PC-3 (cell line): ENCODE data around the gene ATP13A4. TPM values are rescaled to one million over a fixed set of nuclear protein-coding genes. Genes with fewer than 3 reads are reported as not detected.

Experiments used
- ATAC-seq: fragments of 200-7000 bp; cut with Tn5 transposase; 2 replicates; pipeline ENCODE4 v1.9.1; 2020; ENCODE audit warnings: mild to moderate bottlenecking, moderate library complexity
- BruUV-seq: library from RNA; stranded (reverse); fragments of 400-500 nt; replicated peaks from 2 replicates; lab custom pipeline; 2021; lab: Mats Ljungman, UMichigan
- CTCF ChIA-PET: fragments of 300-600 bp; sonication (Branson Sonifier 250); formaldehyde crosslinking; loops from one replicate; lab custom pipeline; 2022; ENCODE audit warnings: antibody characterized with exemption; lab: Charles Lee
- POLR2A ChIA-PET: fragments of 300-600 bp; sonication (Branson Sonifier 250); formaldehyde crosslinking; loops from one replicate; lab custom pipeline; 2022; ENCODE audit warnings: antibody characterized with exemption; ENCODE audit not compliant: unreplicated experiment; lab: Charles Lee
- DNase-seq: peaks from one replicate; pipeline ENCODE4 v3.0.0-alpha.2; 2015
- H2AFZ ChIP-seq: fragments of 300-600 bp; sonication (generic); 2 replicates; pipeline ENCODE4 v1.6.0; 2016; ENCODE audit warnings: antibody characterized with exemption, low read length
- H3F3A ChIP-seq: fragments of 300-600 bp; sonication (generic); one replicate; pipeline ENCODE4 v1.6.0; 2017; ENCODE audit warnings: antibody characterized with exemption, low read length, control low read depth, mild to moderate bottlenecking; ENCODE audit not compliant: unreplicated experiment
- H3K27ac ChIP-seq: fragments of 300-600 bp; sonication (generic); 2 replicates; pipeline ENCODE4 v1.5.1; 2016; ENCODE audit warnings: mild to moderate bottlenecking, low read length
- H3K27me3 ChIP-seq: fragments of 300-600 bp; sonication (generic); 2 replicates; pipeline ENCODE4 v1.6.1; 2016; ENCODE audit warnings: low read length, mixed read lengths
- H3K36me3 ChIP-seq: fragments of 300-600 bp; sonication (generic); 2 replicates; pipeline ENCODE4 v1.6.1; 2016; ENCODE audit warnings: low read depth, mixed run types, low read length, mixed read lengths
- H3K4me1 ChIP-seq: fragments of 300-600 bp; sonication (generic); 2 replicates; pipeline ENCODE4 v1.5.1; 2016; ENCODE audit warnings: low read length; ENCODE audit not compliant: insufficient read depth
- H3K4me2 ChIP-seq: fragments of 300-600 bp; sonication (generic); 2 replicates; pipeline ENCODE4 v1.6.0; 2016; ENCODE audit warnings: low read length
- H3K4me3 ChIP-seq: fragments of 300-600 bp; sonication (generic); 2 replicates; pipeline ENCODE4 v1.5.1; 2016; ENCODE audit warnings: mild to moderate bottlenecking, low read length, mixed read lengths
- H3K79me2 ChIP-seq: fragments of 300-600 bp; sonication (generic); 2 replicates; pipeline ENCODE4 v1.6.1; 2017; ENCODE audit warnings: low read length, mixed read lengths
- H3K9ac ChIP-seq: fragments of 300-600 bp; sonication (generic); 2 replicates; pipeline ENCODE4 v1.6.0; 2016; ENCODE audit warnings: mild to moderate bottlenecking, low read length
- H3K9me2 ChIP-seq: fragments of 300-600 bp; sonication (generic); replicated peaks from 2 replicates; pipeline ENCODE4 v1.6.1; 2016; ENCODE audit warnings: mixed run types, low read length, mixed read lengths
- H3K9me3 ChIP-seq: fragments of 300-600 bp; sonication (generic); 2 replicates; pipeline ENCODE4 v1.6.1; 2016; ENCODE audit warnings: low read length, mixed read lengths
- H4K20me1 ChIP-seq: fragments of 300-600 bp; sonication (generic); 2 replicates; pipeline ENCODE4 v1.6.1; 2016; ENCODE audit warnings: low read length, mixed read lengths
- EZH2 ChIP-seq: fragments of 300-600 bp; sonication (generic); IDR thresholded peaks from one replicate; pipeline ENCODE4 v1.6.1; 2017; ENCODE audit warnings: antibody characterized with exemption, mild to moderate bottlenecking, low read length; ENCODE audit not compliant: unreplicated experiment
- EZH2phosphoT487 ChIP-seq: fragments of 300-600 bp; sonication (generic); IDR thresholded peaks from 2 replicates; pipeline ENCODE4 v1.6.1; 2018; ENCODE audit warnings: mild to moderate bottlenecking, antibody characterized with exemption, low read length, borderline replicate concordance
- intact Hi-C: fragments of 100-400 bp; cut with micrococcal nuclease; formaldehyde crosslinking; loops from 2 replicates; pipeline ENCODE4 v1.9.0; 2023
- total RNA-seq: library from RNA; depleted of rRNA; stranded (reverse); fragments of >200 nt; gene quantifications from 2 replicates; pipeline ENCODE4 v1.2.3, GENCODE V29; 2014
- TF ChIP-seq, protein P1 (sequence below): fragments of 300-600 bp; sonication (generic); conservative IDR thresholded peaks from 2 replicates; pipeline ENCODE4 v1.5.1; 2017; ENCODE audit warnings: antibody characterized with exemption, low read depth, mild to moderate bottlenecking, low read length

The ATP13A4 gene
- total RNA-seq, 1 experiment from 2014 or later, result not detected

DNA sequence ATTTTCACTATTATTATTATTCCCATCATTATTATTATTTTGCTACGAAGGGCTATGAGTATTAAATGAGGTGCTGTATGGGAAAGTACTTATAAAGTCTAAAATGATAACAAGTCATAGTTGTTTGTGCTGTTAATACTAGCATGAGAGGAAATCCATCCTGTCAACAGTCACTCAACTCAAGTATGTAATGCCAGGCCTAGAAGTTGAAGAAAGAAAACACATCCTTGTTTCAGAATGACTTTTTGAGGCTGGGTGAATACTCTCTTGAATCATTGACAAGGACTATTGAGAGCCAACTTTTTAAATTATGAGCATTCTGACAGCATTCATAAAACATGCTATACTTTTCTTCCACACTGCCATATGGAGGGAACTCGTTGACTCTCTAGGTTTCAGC is 115.3 kb downstream of the ATP13A4 start:
- TF ChIP-seq EZH2phosphoT487 (no peak), EZH2 (no peak)
- TF ChIP-seq, protein P1, sequence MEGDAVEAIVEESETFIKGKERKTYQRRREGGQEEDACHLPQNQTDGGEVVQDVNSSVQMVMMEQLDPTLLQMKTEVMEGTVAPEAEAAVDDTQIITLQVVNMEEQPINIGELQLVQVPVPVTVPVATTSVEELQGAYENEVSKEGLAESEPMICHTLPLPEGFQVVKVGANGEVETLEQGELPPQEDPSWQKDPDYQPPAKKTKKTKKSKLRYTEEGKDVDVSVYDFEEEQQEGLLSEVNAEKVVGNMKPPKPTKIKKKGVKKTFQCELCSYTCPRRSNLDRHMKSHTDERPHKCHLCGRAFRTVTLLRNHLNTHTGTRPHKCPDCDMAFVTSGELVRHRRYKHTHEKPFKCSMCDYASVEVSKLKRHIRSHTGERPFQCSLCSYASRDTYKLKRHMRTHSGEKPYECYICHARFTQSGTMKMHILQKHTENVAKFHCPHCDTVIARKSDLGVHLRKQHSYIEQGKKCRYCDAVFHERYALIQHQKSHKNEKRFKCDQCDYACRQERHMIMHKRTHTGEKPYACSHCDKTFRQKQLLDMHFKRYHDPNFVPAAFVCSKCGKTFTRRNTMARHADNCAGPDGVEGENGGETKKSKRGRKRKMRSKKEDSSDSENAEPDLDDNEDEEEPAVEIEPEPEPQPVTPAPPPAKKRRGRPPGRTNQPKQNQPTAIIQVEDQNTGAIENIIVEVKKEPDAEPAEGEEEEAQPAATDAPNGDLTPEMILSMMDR, result no peak
- Histone ChIP-seq H3K4me2 (no peak overlapping the region), H3K27me3 (peaks cover 78% of the 10 kb centered on the region), H3F3A (no peaks in the 10 kb centered on the region), H4K20me1 (no peaks in the 10 kb centered on the region), H3K9me2 (no peaks in the 10 kb centered on the region), H2AFZ (no peak overlapping the region), H3K4me3 (no peak overlapping the region), H3K27ac (no peak overlapping the region), H3K9ac (no peak overlapping the region), H3K36me3 (no peaks in the 10 kb centered on the region), H3K9me3 (no peaks in the 10 kb centered on the region), H3K79me2 (no peaks in the 10 kb centered on the region), H3K4me1 (no peaks in the 10 kb centered on the region)
- intact Hi-C loops, result no loop called here
- POLR2A ChIA-PET, result no interaction called here
- no peak for ATAC-seq
- no peak for DNase-seq
- CTCF ChIA-PET, result no interaction called here
- no TSS peak for BruUV-seq

DNA sequence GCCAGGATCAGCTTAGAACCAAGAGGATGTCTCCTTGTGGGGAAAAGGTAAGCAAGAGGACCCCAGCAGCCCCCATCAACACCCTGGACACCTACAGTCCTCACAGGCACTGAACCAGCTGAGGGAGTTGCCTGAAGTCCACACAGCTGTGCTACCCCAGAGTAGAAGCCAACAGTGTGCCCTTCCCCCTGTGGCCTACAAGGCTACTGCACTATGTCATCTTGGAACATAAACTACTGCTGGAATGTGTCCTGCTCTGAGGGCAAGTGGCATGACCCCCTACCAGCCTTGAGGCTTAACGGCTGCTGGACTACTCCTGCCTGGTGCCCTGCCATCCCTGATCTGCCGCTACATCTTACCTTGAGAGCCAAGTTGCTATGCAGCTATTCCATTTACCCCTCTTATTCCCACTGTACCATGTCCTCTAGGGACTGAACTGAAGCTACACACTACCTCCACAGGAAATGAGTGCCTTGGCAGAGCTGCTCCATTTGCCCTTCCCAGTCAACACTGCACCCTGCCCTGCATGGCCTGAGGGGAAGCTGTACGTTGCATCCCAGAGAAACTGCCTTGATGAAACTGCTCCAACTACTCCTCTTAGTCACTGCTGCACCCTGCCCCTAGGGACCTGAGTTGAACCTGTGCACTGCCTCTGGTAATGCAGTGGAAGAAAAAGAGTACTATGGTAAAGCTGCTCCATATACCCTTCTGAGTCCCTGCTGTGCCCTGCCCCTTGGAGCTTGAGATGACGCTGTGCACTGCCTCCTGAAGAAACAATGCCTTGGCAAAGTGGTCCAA is 135.9 kb downstream of the ATP13A4 start:
- Histone ChIP-seq H3K27me3 (no peaks in the 10 kb centered on the region), H3K36me3 (no peaks in the 10 kb centered on the region), H3K4me2 (no peak overlapping the region), H3K4me3 (no peak overlapping the region), H3F3A (no peaks in the 10 kb centered on the region), H3K9me3 (peaks cover 6% of the 10 kb centered on the region; the same call in 1 of the 2 replicates), H3K79me2 (no peaks in the 10 kb centered on the region), H2AFZ (no peak overlapping the region), H4K20me1 (no peaks in the 10 kb centered on the region), H3K27ac (no peak overlapping the region), H3K9me2 (no peaks in the 10 kb centered on the region), H3K9ac (no peak overlapping the region), H3K4me1 (no peaks in the 10 kb centered on the region)
- CTCF ChIA-PET, result no interaction called here
- TF ChIP-seq, protein P1, result no peak
- TF ChIP-seq EZH2phosphoT487, result no peak
- no peak for TF ChIP-seq EZH2
- POLR2A ChIA-PET, result interaction anchor here (0.5 kb wide), 2 partner anchors 16 to 67 kb away, joined by 3 to 4 read pairs; no protein-coding TSS in a partner anchor
- DNase-seq (no peak), ATAC-seq (no peak)
- intact Hi-C loops, result no loop called here
- no TSS peak for BruUV-seq

DNA sequence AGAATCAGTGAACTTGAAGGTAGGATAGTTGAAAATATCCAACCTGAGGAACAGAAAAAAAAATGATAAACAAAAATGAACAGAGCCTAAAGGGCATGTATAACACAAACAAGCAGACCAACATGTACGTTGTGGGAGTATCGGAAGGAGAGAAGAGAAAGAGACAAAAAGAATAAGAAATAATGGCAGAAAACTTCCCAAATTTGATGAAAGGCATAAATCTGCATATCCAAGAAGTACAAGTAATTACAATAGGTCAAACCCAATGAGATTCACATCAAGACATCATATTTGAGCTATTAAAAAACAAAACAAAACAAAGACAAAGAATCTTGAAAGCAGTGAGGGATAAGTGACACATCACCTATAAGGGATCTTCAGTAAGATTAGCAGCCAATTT is 138.1 kb downstream of the ATP13A4 start:
- Histone ChIP-seq H3K79me2 (no peaks in the 10 kb centered on the region), H3K36me3 (no peaks in the 10 kb centered on the region), H3K9me2 (no peaks in the 10 kb centered on the region), H3K27me3 (no peaks in the 10 kb centered on the region; the same call in 1 of the 2 replicates), H3K27ac (no peak overlapping the region), H3K9ac (no peak overlapping the region), H3K4me2 (no peak overlapping the region), H3K4me1 (no peaks in the 10 kb centered on the region), H3K4me3 (no peak overlapping the region), H3K9me3 (peaks cover 6% of the 10 kb centered on the region; the same call in 1 of the 2 replicates), H3F3A (no peaks in the 10 kb centered on the region), H4K20me1 (no peaks in the 10 kb centered on the region), H2AFZ (no peak overlapping the region)
- ChIA-PET POLR2A (no interaction called here), CTCF (no interaction called here)
- BruUV-seq, result no TSS peak
- DNase-seq (no peak), ATAC-seq (no peak)
- TF ChIP-seq EZH2phosphoT487 (no peak), EZH2 (no peak)
- TF ChIP-seq, protein P1, result no peak
- intact Hi-C loops, result loop anchor here (1.0 kb wide), 1 partner anchor 9 kb away; no protein-coding TSS in a partner anchor
